GM18909 (cell line): ENCODE measurements around the gene AOPEP.

Source experiments
- ATAC-seq: cut with Tn5 transposase; IDR thresholded peaks from one replicate; pipeline ENCODE4 v1.9.1; 2021; ENCODE audit warnings: mild to moderate bottlenecking; ENCODE audit not compliant: unreplicated experiment, poor library complexity

Gene AOPEP

DNA sequence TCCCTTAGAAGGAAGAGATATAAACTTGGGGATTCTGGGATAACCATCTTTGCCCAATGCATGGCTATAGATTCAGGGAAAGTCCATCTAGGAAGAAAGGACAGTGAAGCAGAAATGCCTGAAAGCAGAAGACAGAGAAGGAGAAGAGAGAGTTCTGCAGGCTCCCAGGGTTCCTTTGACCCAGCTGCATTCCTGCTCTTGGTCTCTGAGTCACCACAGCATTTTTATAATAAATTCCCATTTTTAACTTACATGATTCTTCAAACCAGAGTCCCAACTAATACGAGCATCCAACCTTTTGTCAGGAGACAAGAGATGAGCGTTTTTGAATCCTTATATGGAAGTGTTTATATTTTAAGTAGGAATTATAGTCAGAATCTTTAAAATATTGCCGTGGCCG lies 12.0 kb upstream of the AOPEP start:
- no peak for ATAC-seq

DNA sequence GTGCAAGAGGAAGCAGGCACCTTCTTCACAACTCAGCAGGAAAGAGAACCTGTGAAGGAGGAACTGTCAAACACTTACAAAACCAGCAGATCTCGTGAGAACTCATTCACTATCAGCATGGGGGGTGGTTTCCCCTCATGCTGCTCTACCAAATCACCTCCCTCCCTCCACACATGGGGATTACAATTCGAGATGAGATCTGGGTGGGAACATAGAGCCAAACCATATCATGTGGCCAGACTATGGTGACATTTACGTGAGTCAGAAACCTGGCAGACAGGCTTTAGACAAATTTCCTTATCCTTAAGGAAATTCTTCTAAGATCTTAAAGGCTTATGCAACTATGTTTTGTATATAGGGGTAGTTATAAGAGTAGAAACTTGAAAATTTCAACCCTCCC lies 8.7 kb upstream of the AOPEP start:
- no peak for ATAC-seq

DNA sequence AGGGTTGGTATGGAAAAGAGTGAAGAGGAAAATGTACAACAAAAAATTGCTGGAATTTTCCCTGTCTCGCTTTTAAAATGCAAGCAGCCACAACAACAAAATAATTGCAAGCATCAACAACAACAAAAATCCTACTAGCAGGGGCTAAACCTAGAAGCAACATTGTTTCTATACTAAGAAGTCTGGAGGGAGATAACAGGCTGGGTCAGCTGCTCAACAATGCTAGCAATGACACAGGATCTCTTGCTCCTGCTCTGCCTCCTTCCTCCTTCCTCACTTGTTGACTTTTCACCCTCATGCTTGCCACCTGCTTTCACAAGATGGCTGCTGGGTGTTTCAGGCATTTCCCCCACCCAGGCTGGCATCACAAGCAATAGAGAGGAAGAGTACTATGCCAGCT lies 7.6 kb upstream of the AOPEP start:
- no peak for ATAC-seq

DNA sequence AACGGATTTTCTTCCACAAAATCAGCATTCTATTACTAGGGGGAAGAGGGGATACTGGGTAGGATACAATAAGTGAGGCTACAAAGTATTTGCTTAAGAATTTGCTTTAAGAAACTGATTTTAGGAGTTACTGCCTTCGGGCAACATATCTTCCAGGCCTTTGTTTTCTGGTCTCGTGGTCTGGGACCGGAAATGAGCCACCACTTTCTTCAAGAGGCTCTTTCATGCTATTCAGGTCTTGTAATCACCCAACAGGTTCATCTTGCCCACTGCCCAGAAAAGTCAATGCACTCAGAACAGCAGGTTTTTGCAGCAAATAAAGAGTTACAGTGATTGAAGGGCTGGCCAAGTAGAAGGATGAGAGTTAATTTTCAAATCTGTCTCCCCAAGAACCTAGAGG lies 6.6 kb upstream of the AOPEP start:
- no peak for ATAC-seq

DNA sequence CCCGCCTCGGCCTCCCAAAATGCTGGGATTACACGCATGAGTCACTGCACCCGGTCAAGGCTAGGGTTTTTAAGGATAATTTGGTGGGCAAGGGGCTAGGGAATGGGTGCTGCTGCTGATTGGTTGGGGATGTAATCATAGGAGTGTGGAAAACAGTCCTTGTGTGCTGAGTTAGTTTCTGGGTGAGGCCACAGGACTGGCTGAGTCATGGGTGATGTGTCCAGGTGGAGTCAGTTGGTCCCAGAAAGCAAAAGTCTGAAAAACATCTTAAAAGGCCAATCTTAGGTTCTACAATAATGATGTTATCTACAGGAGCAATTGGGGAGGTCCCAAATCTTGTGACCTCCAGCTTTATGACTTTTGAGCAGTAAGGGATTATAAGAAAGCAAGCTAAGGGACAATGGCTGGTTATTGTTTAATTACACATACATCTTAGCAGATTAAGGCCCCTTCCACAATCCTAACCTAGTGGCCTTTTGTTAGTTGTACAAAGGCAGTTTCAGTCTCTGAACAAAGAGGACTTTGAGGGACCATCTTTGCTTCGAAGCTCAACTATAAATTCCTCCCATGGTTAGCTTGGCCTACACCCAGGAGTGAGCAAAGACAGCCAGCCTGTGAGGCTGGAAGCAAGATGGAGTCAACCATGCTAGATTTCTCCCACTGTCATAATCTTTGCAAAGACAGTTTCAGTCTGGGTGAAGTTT lies 5.5 kb upstream of the AOPEP start:
- ATAC-seq: no peak

GRCh38 chr9:94721754-94722153 lies 4.7 kb upstream of the AOPEP start:
- no peak for ATAC-seq

- ATAC-seq: no peak
Measured at GRCh38 chr9:94725293-94725692, 1.2 kb upstream of the AOPEP start.

DNA sequence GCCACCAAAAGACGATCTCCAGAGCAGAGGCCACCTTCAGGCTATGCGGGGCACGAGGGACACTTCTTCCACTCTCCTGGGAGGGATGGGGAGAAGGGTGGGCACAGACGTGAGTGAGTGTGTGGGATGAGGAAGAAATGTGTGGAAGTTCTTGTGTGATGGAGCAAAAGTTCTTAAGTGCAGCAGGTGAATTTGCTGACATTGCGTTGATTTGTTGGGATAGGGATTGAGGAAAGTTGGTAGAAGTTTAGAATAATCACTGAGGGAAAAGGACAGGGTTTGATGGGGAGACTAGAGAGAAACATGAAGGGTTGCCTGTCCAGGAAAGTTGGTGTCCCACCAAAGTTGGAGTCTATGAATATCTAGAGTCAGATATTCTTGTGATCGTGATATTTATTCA lies 2.2 kb downstream of the AOPEP start:
- ATAC-seq: no peak

- ATAC-seq: no peak
Measured at GRCh38 chr9:94729199-94729598, 2.7 kb downstream of the AOPEP start.

DNA sequence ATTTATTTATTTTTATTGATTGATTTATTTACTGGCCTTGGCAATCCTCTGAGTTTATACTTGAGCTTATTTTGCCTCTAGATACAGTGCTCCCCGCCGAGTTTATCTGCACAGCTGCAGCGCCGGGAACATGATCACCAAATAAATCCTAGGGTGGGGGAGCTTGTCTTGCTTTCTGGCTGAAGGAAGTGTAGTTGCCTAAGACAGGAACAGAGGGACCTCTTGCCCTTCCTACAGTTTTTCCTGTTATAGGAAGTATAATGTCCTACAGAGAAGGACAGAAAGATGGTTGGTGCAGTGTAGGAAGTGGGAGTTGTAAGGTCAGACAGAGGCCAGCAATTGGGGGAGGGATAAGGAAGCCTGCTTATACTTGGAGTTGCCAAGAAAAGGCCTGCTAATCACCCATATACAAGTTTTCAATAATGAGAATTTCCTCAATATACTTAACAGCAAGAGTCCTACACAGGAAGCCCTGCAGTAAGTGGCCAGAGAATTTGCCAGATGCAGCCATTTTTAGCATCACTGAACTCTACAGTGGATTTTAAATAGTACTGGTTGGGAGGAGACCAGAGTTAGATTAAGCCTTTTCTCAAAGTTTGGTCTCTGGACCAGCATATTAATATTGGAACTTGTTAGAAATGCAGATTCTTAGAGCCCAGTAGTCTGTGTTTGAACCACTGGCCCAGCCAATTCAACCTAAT lies 7.7 kb downstream of the AOPEP start:
- ATAC-seq: no peak

DNA sequence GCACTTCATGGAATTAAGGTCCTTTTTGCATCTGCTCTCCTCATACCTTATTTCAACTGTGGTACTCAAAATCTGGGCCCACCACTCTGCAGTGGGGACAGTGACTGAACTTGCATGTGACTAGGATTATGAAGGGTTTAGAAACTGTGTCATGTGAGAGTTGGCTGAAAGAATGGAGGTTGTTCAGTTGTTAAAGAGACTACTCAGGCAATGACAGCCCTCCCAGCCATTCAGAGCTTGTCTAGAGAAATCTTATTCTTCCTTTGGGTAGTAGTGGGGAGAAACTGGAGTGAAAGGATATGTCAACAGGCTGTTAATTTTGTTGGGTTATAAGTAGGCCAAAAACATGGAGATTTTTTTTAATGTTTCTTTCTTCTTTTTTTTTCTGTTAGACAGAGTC lies 10.3 kb downstream of the AOPEP start:
- ATAC-seq: no peak

DNA sequence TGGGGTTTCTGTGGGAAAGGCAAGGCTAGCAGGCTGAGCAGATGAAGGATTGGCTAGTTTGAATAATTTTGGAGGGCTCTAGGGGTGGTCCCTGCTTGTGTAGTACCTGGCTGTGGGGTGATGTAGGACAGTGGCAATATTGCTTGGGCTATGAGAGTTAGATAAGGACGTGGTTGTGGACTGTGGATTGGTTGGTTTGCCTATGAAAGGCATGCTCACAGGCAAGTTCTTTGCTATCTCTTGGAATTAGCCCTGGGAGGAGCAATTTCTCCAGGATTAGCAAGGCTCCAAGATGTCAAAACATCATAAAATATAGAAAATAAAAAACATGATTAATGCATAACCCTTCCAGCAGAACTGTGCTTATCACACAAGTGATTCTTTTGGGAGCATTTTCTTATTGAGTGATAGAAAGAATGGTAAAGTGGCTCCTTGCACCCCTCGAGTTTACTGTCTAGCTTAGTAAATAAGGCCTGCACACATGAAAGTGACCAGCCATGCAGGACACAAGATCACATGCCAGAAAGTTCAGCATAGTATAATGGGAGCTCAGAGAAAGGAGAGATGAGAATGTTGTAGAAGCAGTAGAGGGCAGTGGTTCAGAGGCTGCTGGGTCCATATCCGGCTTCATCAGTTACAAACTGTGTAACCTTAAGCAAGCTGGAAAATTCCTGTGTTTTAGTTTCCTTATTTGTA lies 13.8 kb downstream of the AOPEP start:
- ATAC-seq: no peak

GRCh38 chr9:94741866-94742265 lies 15.4 kb downstream of the AOPEP start:
- no peak for ATAC-seq

GRCh38 chr9:94743035-94743954 lies 16.8 kb downstream of the AOPEP start:
- ATAC-seq: no peak

GRCh38 chr9:94745806-94746540 lies 19.5 kb downstream of the AOPEP start:
- no peak for ATAC-seq

GRCh38 chr9:94746541-94747370 lies 20.3 kb downstream of the AOPEP start:
- ATAC-seq: no peak

GRCh38 chr9:94754976-94755475 lies 28.5 kb downstream of the AOPEP start:
- ATAC-seq: no peak

- no peak for ATAC-seq
Measured at GRCh38 chr9:94757158-94757557, 30.7 kb downstream of the AOPEP start.

GRCh38 chr9:94758031-94758430 lies 31.5 kb downstream of the AOPEP start:
- ATAC-seq: no peak
